H9 (cell line): Measurements from ENCODE around the gene L3MBTL4. TPM values are rescaled to one million over a fixed set of nuclear protein-coding genes. Genes with fewer than 3 reads are reported as not detected.

Source experiments
- DNase-seq: peaks from one replicate; pipeline ENCODE4 v3.0.0-alpha.2; 2017
- H2AFZ ChIP-seq: one replicate; pipeline ENCODE4 v1.6.1; 2013; ENCODE audit warnings: mild to moderate bottlenecking, low read length, control low read depth, moderate library complexity
- H2AK5ac ChIP-seq: 2 replicates; pipeline ENCODE4 v1.6.1; 2013; ENCODE audit warnings: low read length, control low read depth, mixed read lengths; ENCODE audit not compliant: insufficient read length
- H2BK120ac ChIP-seq: one replicate; pipeline ENCODE4 v1.6.1; 2013; ENCODE audit warnings: low read depth, mild to moderate bottlenecking, low read length, control low read depth, inconsistent platforms; ENCODE audit not compliant: poor library complexity, severe bottlenecking
- H2BK12ac ChIP-seq: 2 replicates; pipeline ENCODE4 v1.6.1; 2013; ENCODE audit warnings: low read length, control low read depth, mixed read lengths, low read depth; ENCODE audit not compliant: insufficient read length
- H2BK15ac ChIP-seq: 2 replicates; pipeline ENCODE4 v1.6.1; 2013; ENCODE audit warnings: low read depth, low read length, control low read depth
- H2BK20ac ChIP-seq: one replicate; pipeline ENCODE4 v1.6.1; 2013; ENCODE audit warnings: low read depth, mild to moderate bottlenecking, low read length, control low read depth, inconsistent platforms; ENCODE audit not compliant: poor library complexity, severe bottlenecking
- H2BK5ac ChIP-seq: 2 replicates; pipeline ENCODE4 v1.6.1; 2013; ENCODE audit warnings: low read length, control low read depth, mixed read lengths; ENCODE audit not compliant: insufficient read length
- H3K14ac ChIP-seq: 2 replicates; pipeline ENCODE4 v1.6.1; 2013; ENCODE audit warnings: low read length, control low read depth; ENCODE audit not compliant: insufficient read depth
- H3K18ac ChIP-seq: 2 replicates; pipeline ENCODE4 v1.6.1; 2013; ENCODE audit warnings: low read depth, mild to moderate bottlenecking, mixed read lengths, low read length, control low read depth; ENCODE audit not compliant: insufficient read length
- H3K23ac ChIP-seq: 2 replicates; pipeline ENCODE4 v1.6.1; 2013; ENCODE audit warnings: low read length, control low read depth, mixed read lengths, low read depth; ENCODE audit not compliant: insufficient read length
- H3K23me2 ChIP-seq: 2 replicates; pipeline ENCODE4 v1.6.1; 2013; ENCODE audit warnings: low read depth, mild to moderate bottlenecking, mixed read lengths, low read length, control low read depth; ENCODE audit not compliant: insufficient read length, poor library complexity, severe bottlenecking
- H3K27ac ChIP-seq: 2 replicates; pipeline ENCODE4 v1.5.1; 2013; ENCODE audit warnings: low read length, control low read depth, mixed read lengths, low read depth; ENCODE audit not compliant: insufficient read length
- H3K27me3 ChIP-seq: 2 replicates; pipeline ENCODE4 v1.6.1; 2013; ENCODE audit warnings: low read length, control low read depth, inconsistent platforms; ENCODE audit not compliant: insufficient read depth
- H3K4ac ChIP-seq: 2 replicates; pipeline ENCODE4 v1.6.1; 2013; ENCODE audit warnings: low read depth, mild to moderate bottlenecking, control low read depth, inconsistent platforms, low read length, moderate library complexity
- H3K4me1 ChIP-seq: 2 replicates; pipeline ENCODE4 v1.6.1; 2013; ENCODE audit warnings: low read length, control low read depth, inconsistent platforms; ENCODE audit not compliant: insufficient read depth
- H3K4me2 ChIP-seq: 2 replicates; pipeline ENCODE4 v1.6.1; 2013; ENCODE audit warnings: low read length, control low read depth, mixed read lengths; ENCODE audit not compliant: insufficient read length, insufficient read depth
- H3K56ac ChIP-seq: 2 replicates; pipeline ENCODE4 v1.6.1; 2013; ENCODE audit warnings: low read depth, mild to moderate bottlenecking, mixed read lengths, low read length, control low read depth; ENCODE audit not compliant: insufficient read length
- H3K79me1 ChIP-seq: 2 replicates; pipeline ENCODE4 v1.6.1; 2013; ENCODE audit warnings: low read depth, mild to moderate bottlenecking, moderate library complexity, low read length, control low read depth, inconsistent platforms; ENCODE audit not compliant: insufficient read depth, poor library complexity, severe bottlenecking
- H3K79me2 ChIP-seq: 2 replicates; pipeline ENCODE4 v1.6.1; 2013; ENCODE audit warnings: low read length, control low read depth, inconsistent platforms; ENCODE audit not compliant: insufficient read depth
- H3K9ac ChIP-seq: 2 replicates; pipeline ENCODE4 v1.6.1; 2013; ENCODE audit warnings: low read length, control low read depth, mixed read lengths; ENCODE audit not compliant: insufficient read length; ENCODE audit errors: extremely low read depth
- H3K9me3 ChIP-seq: one replicate; pipeline ENCODE4 v1.6.1; 2013; ENCODE audit warnings: low read depth, low read length, inconsistent platforms; ENCODE audit not compliant: control insufficient read depth
- H3T11ph ChIP-seq: one replicate; pipeline ENCODE4 v1.6.1; 2013; ENCODE audit warnings: mild to moderate bottlenecking, low read length, control low read depth, inconsistent platforms
- H4K20me1 ChIP-seq: one replicate; pipeline ENCODE4 v1.6.1; 2013; ENCODE audit not compliant: control insufficient read depth, insufficient read length, insufficient read depth
- H4K5ac ChIP-seq: 2 replicates; pipeline ENCODE4 v1.6.1; 2013; ENCODE audit warnings: low read depth, mild to moderate bottlenecking, mixed read lengths, low read length, control low read depth; ENCODE audit not compliant: insufficient read length
- H4K8ac ChIP-seq: replicated peaks from 2 replicates; pipeline ENCODE4 v1.6.1; 2013; ENCODE audit warnings: low read length, control low read depth, mixed read lengths, low read depth; ENCODE audit not compliant: insufficient read length
- H4K91ac ChIP-seq: 2 replicates; pipeline ENCODE4 v1.6.1; 2013; ENCODE audit warnings: low read depth, mild to moderate bottlenecking, moderate library complexity, mixed read lengths, low read length, control low read depth; ENCODE audit not compliant: insufficient read length
- H3K27ac Mint-ChIP-seq, 3 experiments: 2 replicates in 2 of 3; 3 replicates in 1 of 3; pipeline ENCODE4 v1.8.0; 2020 to 2021; ENCODE audit warnings: mixed read lengths in 3 of 3, mild to moderate bottlenecking in 1 of 3, moderate library complexity in 1 of 3
- H3K27me3 Mint-ChIP-seq: 2 replicates; pipeline ENCODE4 v1.8.0; 2021; ENCODE audit warnings: low read depth, mild to moderate bottlenecking, moderate library complexity, mixed read lengths
- H3K36me3 Mint-ChIP-seq, 3 experiments: 2 replicates in 2 of 3; 3 replicates in 1 of 3; pipeline ENCODE4 v1.8.0; 2020 to 2021; ENCODE audit warnings: low read depth in 3 of 3, mixed read lengths in 3 of 3; ENCODE audit not compliant: insufficient read depth in 1 of 3
- H3K4me1 Mint-ChIP-seq, 2 experiments: 2 replicates each; pipeline ENCODE4 v1.8.0; 2020; ENCODE audit warnings: mixed read lengths in 2 of 2
- H3K4me3 Mint-ChIP-seq, 2 experiments: 2 replicates in 1 of 2; 3 replicates in 1 of 2; pipeline ENCODE4 v1.8.0; 2020 to 2021; ENCODE audit warnings: mild to moderate bottlenecking in 2 of 2, mixed read lengths in 2 of 2, moderate library complexity in 1 of 2
- H3K9me3 Mint-ChIP-seq, 2 experiments: 2 replicates in 1 of 2; 3 replicates in 1 of 2; pipeline ENCODE4 v1.8.0; 2020; ENCODE audit warnings: mild to moderate bottlenecking in 2 of 2, mixed read lengths in 2 of 2, moderate library complexity in 1 of 2
- CTCF ChIP-seq: fragments of 200-600 bp; sonication (generic); conservative IDR thresholded peaks from 3 replicates; pipeline ENCODE4 v1.8.0; 2021; ENCODE audit warnings: antibody characterized with exemption, mild to moderate bottlenecking
- WGBS: extraction: QIAGEN DNeasy Blood & Tissue Kit; methylation state at CpG from one replicate; pipeline ENCODE4 v1.1.7; 2013; ENCODE audit warnings: missing lambda C conversion rate, low lambda C conversion rate, mixed read lengths; ENCODE audit not compliant: insufficient read length; ENCODE audit errors: extremely low coverage; 5-methylcytosine and 5-hydroxymethylcytosine counted together
- total RNA-seq: library from RNA; stranded (reverse); gene quantifications from 2 replicates; pipeline ENCODE4 v1.2.1, GENCODE V29; 2021

L3MBTL4 gene
- total RNA-seq, 1 experiment from 2014 or later, result 1.9 TPM

- Histone ChIP-seq H2AK5ac (no peak overlapping the region), H4K91ac (no peak overlapping the region), H3T11ph (no peak overlapping the region), H4K20me1 (no peaks in the 10 kb centered on the region), H2BK12ac (no peak overlapping the region), H3K4me2 (no peak overlapping the region), H3K18ac (no peak overlapping the region), H3K79me1 (no peaks in the 10 kb centered on the region), H3K14ac (no peak overlapping the region), H4K5ac (no peak overlapping the region), H2BK5ac (no peak overlapping the region), H2BK15ac (no peak overlapping the region), H3K56ac (no peak overlapping the region), H3K27ac (no peak overlapping the region), H4K8ac (no peak overlapping the region), H3K79me2 (no peaks in the 10 kb centered on the region), H3K27me3 (no peaks in the 10 kb centered on the region), H3K9ac (no peak overlapping the region), H3K23ac (no peak overlapping the region), H3K9me3 (no peaks in the 10 kb centered on the region), H2BK20ac (no peak overlapping the region), H2AFZ (no peak overlapping the region), H3K4me1 (no peaks in the 10 kb centered on the region), H2BK120ac (no peak overlapping the region), H3K23me2 (no peaks in the 10 kb centered on the region), H3K4ac (no peak overlapping the region)
- TF ChIP-seq CTCF, result no peak
- DNase-seq, result no peak
- Mint-ChIP-seq H3K9me3 (no peaks in the 10 kb centered on the region), H3K27ac (peak overlapping the region in 1 of 3 experiments; percentile 47; a peak in 1 of 7 replicates), H3K4me1 (peaks cover 3% of the 10 kb centered on the region in 2 experiments; a peak in 1 of 4 replicates), H3K4me3 (no peak overlapping the region), H3K27me3 (no peaks in the 10 kb centered on the region), H3K36me3 (no peaks in the 10 kb centered on the region)
- no CpG with 5 or more reads among the region's 16 CpGs for WGBS
Observed at GRCh38 chr18:6146307-6146661, 268.4 kb downstream of the L3MBTL4 start.
